Lower leg skin (tissue), 4 donors: Measurements from ENCODE around the gene ANAPC16. TPM values are rescaled to one million over a fixed set of nuclear protein-coding genes. Genes with fewer than 3 reads are reported as not detected.

Experiments used
- DNase-seq, 2 donors: peaks; one replicate each; pipeline ENCODE4 v3.0.0-alpha.2; 2019; ENCODE audit warnings: low spot score in 2 of 2
- H3K4me3 ChIP-seq: fragments of 200-600 bp; sonication (generic); 2 replicates; pipeline ENCODE4 v1.5.1; 2017; ENCODE audit warnings: mild to moderate bottlenecking, low read depth; ENCODE audit not compliant: poor library complexity, severe bottlenecking
- POLR2A ChIP-seq, 2 donors: fragments of 450-650 bp; IDR thresholded peaks; one replicate each; pipeline ENCODE4 v1.6.1; 2016 to 2017; ENCODE audit warnings: antibody characterized with exemption in 2 of 2, mild to moderate bottlenecking in 1 of 2, moderate library complexity in 1 of 2
- WGBS, 2 donors: methylation state at CpG; one replicate each; pipeline ENCODE4 v1.1.5; 2018; 5-methylcytosine and 5-hydroxymethylcytosine counted together
- intact Hi-C: fragments of 100-400 bp; cut with DNase I; formaldehyde crosslinking; loops from one replicate; pipeline ENCODE4 v1.15.0; 2023; ENCODE audit warnings: low total_unique reads
- total RNA-seq, 4 donors: library from RNA; depleted of rRNA; stranded (reverse); fragments of >200 nt; gene quantifications; one replicate each; pipeline ENCODE4 v1.1.0, GENCODE V29; 2016
- TF ChIP-seq, protein P1 (sequence below), 3 donors: fragments of 450-650 bp; IDR thresholded peaks; one replicate each; pipeline ENCODE4 v1.5.1; 2016; ENCODE audit warnings: antibody characterized with exemption in 3 of 3, mild to moderate bottlenecking in 3 of 3, moderate library complexity in 2 of 3

The ANAPC16 gene
- total RNA-seq, 4 donors from 2014 or later, result 47.8 to 116 (median 100) TPM

DNA sequence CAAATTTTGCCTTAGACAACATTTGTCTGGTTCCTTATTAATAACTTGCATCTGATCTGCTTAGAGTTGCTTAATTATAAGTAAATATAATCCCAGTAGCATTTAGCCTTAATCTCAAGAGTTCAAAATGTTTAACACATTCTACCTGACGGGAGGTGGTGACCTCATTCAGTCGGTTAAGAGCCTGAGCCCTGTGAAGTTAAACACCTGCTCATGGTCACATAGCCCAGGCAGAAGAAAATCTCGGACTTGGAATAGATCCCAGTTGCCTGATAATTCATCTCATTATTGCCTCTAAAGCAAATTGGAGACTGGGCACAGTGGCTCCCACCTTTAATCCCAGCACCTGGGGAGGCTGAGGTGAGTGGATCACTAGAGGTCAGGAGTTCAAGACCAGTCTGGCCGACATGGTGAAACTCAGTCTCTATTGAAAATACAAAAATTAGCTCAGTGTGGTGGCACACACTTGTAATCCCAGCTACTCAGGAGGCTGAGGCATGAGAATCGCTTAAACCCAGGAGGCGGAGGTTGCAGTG lies 18.8 kb downstream of the ANAPC16 start:
- intact Hi-C loops, result no loop called here
- WGBS, 2 donors, result 94 to 97% methylated on average over 6 of the region's 6 CpGs
- no peak for DNase-seq
- no peak overlapping the region for H3K4me3 ChIP-seq
- no peak for TF ChIP-seq POLR2A (IDR thresholded peaks at IDR 0.05)
- TF ChIP-seq, protein P1, sequence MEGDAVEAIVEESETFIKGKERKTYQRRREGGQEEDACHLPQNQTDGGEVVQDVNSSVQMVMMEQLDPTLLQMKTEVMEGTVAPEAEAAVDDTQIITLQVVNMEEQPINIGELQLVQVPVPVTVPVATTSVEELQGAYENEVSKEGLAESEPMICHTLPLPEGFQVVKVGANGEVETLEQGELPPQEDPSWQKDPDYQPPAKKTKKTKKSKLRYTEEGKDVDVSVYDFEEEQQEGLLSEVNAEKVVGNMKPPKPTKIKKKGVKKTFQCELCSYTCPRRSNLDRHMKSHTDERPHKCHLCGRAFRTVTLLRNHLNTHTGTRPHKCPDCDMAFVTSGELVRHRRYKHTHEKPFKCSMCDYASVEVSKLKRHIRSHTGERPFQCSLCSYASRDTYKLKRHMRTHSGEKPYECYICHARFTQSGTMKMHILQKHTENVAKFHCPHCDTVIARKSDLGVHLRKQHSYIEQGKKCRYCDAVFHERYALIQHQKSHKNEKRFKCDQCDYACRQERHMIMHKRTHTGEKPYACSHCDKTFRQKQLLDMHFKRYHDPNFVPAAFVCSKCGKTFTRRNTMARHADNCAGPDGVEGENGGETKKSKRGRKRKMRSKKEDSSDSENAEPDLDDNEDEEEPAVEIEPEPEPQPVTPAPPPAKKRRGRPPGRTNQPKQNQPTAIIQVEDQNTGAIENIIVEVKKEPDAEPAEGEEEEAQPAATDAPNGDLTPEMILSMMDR (IDR thresholded peaks at IDR 0.05), result no peak

DNA sequence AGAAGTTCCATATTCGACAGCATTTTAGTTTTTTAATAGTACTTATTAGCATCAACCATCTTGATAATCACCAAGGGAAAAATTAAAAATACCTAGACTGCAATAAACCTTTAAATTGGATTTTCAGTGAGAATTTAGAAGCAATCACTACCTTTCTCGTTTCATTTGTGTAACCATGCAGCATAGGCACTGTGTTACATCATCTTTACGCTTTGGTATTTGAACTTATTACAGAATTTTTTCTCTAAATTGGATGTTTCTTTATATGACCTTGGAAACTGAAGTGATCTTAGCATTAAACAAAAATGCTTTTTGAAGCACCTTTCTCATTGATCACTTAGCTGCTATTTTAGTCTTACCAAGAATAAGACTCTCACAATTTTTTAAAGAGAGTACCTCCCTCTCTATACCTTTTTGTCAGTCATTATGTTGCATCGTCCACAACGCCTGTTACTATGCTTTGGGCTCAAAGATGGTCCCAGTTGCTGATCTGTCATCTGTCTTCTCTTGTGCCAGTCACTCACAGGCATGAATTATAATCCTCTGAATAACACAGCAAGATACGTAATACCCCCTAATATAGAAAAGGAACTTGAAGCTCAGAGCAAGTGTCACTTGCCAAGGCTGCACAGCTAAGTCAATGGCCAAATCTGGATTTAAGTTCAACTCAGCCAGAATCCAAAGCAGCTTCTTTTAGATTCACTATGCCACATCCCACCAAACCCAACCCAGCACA lies 19.9 kb downstream of the ANAPC16 start:
- DNase-seq, result no peak
- H3K4me3 ChIP-seq, result no peak overlapping the region
- WGBS, 2 donors, result 87 to 92% methylated on average over 6 of the region's 6 CpGs
- intact Hi-C loops, result no loop called here
- TF ChIP-seq, protein P1 (IDR thresholded peaks at IDR 0.05), result no peak
- no peak for TF ChIP-seq POLR2A (IDR thresholded peaks at IDR 0.05)

DNA sequence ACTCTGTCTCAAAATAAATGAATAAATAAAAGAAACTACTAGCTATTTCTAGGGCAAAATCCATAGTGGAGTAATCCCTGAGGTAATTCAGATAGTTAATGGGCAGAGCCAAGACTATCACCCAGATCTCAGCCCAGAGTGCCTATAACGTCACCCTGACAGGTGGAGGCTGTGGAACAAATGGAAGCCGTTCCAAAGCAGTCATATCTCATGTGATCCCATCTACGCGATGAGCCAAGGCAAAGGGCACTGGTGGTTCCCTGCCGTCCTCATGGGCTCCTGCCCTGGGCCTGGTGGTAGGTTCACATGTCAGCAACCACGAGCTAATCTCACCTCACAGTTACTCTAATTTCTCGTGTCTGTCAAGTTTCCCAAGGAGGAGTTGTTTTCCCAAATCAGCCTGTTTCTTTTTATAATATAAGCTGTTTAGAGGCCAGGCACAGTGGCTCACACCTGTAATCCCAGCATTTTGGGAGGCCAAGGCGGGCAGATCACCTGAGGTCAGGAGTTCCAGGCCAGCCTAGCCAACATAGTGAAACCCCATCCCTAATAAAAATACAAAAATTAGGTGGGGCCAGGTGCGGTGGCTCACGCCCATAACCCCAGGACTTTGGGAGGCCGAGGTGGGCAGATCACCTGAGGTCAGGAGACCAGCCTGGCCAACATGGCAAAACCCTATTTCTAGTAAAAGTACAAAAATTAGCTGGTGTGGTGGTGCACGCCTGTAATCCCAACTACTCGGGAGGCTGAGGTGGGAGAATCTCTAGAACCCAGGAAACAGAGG lies 22.8 kb downstream of the ANAPC16 start:
- TF ChIP-seq POLR2A (IDR thresholded peaks at IDR 0.05), result no peak
- TF ChIP-seq, protein P1 (IDR thresholded peaks at IDR 0.05), result no peak
- 92% methylated on average over 13 of the region's 13 CpGs for WGBS, 2 donors
- intact Hi-C loops, result no loop called here
- H3K4me3 ChIP-seq, result no peak overlapping the region
- DNase-seq, result no peak

DNA sequence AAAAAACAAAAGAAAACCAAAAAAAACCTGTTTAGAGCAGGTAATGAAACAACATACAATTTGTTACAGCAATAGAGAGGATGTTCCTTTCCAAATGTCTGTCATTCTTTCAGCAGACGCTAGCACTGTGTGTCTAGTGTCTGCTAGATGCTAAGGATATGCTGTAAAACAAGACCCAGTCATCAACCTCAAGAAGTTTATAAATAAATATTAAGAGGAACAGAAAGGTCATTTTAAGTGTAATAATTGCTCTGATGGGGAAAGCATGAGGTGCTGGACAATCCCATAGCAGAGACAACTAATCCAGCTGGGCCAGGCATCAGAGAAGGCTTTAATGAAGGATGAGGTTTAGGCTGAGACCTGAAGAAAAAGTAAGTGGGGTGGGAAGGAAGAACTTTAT lies 23.6 kb downstream of the ANAPC16 start:
- intact Hi-C loops, result no loop called here

DNA sequence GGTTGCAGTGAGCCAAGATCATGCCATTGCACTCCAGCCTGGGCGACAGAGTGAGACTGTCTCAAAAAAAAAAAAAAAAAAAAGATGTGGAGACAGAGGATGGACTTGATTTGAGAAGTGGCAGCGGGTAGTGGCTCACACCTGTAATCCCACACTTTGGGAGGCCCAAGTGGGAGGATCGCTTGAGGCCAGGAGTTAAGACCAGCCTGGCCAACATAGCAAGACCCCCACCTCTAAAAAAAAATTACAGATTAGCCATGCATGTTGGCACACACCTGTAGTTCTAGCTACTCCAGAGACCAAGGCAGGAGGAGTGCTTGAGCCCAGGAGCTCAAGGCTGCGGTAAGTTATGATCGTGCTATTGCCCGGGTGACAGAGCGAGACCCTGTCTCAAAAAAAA lies 24.6 kb downstream of the ANAPC16 start:
- no peak for TF ChIP-seq POLR2A (IDR thresholded peaks at IDR 0.05)
- TF ChIP-seq, protein P1 (IDR thresholded peaks at IDR 0.05), result no peak
- no peak overlapping the region for H3K4me3 ChIP-seq
- intact Hi-C loops, result no loop called here
- no peak for DNase-seq
- WGBS, 2 donors, result 88 to 95% methylated on average over 7 of the region's 7 CpGs

More for the DNA sequence above, 23.6 kb downstream of the ANAPC16 start:
- TF ChIP-seq, protein P1 (IDR thresholded peaks at IDR 0.05), result no peak
- no peak for TF ChIP-seq POLR2A (IDR thresholded peaks at IDR 0.05)
- no peak overlapping the region for H3K4me3 ChIP-seq
- DNase-seq, result no peak
- WGBS, 2 donors, result 30 to 64% methylated on average over 1 of the region's 1 CpG
